ENCODE results near the gene OLAH.

Gene OLAH

DNA sequence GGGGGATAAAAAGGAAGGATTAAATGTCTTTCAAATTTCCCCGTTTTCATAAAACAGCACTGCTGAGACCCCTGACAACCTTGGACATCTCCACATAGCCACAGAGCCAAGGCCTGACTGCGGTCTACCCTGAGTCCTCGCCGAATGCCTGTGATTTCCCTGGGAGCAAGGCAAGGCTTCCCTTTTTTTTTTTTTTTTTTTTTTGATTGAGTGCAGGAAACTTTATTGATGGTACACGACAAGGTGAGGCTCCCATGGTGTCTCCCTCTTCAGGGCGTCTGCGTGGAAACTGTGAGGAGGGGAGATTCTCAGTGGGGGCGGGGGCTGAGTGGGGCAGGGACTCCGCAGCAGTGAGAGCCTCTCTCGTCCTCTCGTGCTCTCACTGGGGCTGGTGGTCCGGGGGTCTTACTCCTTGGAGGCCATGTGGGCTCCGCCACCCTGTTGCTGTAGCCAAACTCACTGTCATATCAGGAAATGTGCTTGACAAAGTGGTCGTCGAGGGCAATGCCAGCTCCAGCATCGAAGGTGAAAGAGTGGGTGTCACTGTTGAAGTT is 49.2 kb downstream of the OLAH start:
- TF ChIP-seq, protein P1, sequence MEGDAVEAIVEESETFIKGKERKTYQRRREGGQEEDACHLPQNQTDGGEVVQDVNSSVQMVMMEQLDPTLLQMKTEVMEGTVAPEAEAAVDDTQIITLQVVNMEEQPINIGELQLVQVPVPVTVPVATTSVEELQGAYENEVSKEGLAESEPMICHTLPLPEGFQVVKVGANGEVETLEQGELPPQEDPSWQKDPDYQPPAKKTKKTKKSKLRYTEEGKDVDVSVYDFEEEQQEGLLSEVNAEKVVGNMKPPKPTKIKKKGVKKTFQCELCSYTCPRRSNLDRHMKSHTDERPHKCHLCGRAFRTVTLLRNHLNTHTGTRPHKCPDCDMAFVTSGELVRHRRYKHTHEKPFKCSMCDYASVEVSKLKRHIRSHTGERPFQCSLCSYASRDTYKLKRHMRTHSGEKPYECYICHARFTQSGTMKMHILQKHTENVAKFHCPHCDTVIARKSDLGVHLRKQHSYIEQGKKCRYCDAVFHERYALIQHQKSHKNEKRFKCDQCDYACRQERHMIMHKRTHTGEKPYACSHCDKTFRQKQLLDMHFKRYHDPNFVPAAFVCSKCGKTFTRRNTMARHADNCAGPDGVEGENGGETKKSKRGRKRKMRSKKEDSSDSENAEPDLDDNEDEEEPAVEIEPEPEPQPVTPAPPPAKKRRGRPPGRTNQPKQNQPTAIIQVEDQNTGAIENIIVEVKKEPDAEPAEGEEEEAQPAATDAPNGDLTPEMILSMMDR (conservative IDR thresholded peaks at IDR 0.05; ENCODE audit: low read depth, low read length) = no peak
- H3K4me3 ChIP-seq (ENCODE audit: low read length) = no peak overlapping the region
- no peak for DNase-seq (ENCODE audit: low read depth)

DNA sequence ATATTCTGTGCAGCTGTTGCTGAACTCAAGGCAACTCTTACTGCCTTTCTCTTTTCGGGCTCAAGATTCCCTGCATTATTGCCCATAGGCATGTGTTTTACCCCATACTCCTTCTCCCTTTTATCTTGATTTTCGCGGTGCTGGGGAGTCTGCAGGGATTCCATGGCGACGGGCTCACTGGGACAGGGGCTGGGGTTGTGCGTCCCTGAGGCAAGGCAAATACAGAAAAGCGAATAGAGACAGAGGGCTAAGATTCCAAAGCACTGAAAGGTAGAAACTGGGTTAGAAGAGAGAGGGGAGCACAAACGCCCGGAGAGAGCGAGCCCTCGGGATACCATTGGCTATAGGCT is 52.9 kb downstream of the OLAH start:
- DNase-seq (ENCODE audit: low read depth) = no peak
- TF ChIP-seq, protein P1 (conservative IDR thresholded peaks at IDR 0.05; ENCODE audit: low read depth, low read length) = no peak
- peak overlapping the region; percentile 90 for H3K4me3 ChIP-seq (ENCODE audit: low read length)

DNA sequence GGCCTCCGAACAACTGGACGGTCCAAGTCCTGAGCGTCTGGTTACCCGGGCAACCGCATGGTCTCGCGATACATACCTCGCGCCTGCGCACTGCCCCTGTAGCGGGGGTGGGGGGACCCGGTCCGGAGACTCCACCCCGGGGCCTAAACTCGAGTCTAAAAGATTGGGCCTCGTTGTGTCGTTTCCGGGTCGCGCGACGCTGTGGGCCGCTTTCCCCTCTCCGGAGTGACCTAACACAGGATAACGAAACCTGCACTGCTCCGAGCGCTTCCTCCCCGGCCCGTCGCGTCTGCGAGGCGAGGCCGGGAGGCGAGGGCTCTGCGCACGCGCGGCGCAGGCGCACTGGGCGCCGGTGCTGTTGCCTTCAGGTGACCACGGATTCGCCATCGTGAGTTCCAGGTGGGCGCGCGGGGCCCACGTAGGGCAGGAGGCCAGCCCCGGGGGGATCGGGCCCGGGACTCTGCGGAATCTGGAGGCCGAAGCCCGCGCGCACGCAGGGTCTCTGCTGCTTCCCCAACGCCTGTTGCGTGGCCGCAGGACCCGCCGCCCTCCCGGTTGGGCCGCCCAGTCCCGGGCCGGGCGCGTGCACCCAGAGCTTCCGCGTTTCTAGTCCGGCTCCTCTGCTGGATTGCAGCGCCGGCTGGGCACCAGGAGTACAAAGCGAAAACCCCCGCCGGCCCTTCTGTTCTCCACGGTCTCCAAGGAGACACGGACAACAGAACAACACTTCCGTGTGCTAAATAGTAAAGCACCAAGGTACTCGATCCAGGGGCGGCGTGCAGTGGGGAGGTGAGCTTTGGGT is 53.5 kb downstream of the OLAH start, which contains the start of gene RPP38:
RPP38 (plus strand) TSS at position 345 of the 802 bp plus-strand sequence. CDS start 5,960 bp downstream, outside the sequence.
- TF ChIP-seq, protein P1 (conservative IDR thresholded peaks at IDR 0.05; ENCODE audit: low read depth, low read length) = peak; percentile 0
- peak within 1 kb of the TSS; percentile 90 for H3K4me3 ChIP-seq (ENCODE audit: low read length)
- DNase-seq (ENCODE audit: low read depth) = peak; percentile 70

DNA sequence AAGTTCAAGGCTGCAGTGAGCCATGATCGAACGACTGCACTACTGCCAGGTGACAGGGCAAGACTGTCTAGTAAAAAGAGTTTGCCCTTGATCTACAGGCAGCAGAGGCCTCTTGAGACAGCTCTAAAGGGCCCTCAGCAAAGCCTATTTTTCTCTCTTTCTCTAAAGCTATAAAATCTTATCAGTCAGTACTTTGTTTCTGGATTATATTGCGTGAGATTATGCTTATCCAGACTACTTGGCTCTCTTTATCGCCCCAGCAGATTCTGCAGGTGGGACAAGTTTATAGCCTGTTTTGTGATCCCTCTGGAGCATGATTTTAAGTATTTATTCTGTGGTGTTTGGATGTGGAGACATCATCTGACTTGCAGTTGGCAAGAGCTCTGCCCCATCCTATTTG is 56.1 kb downstream of the OLAH start:
- no peak overlapping the region for H3K4me3 ChIP-seq (ENCODE audit: low read length)
- DNase-seq (ENCODE audit: low read depth) = no peak
- TF ChIP-seq, protein P1 (conservative IDR thresholded peaks at IDR 0.05; ENCODE audit: low read depth, low read length) = no peak

DNA sequence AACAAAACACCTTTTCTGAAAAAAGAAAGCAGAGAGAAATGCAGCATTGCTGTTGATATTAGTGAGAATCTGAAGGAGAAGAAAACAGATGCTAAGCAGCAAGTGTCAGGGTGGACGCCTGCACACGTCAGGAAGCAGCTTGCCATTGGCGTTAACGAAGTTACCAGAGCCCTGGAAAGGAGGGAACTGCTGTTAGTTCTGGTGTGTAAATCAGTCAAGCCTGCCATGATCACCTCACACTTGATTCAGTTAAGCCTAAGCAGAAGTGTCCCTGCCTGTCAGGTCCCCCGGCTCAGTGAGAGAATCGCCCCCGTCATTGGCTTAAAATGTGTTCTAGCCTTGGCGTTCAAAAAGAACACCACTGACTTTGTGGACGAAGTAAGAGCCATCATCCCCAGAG is 59.8 kb downstream of the OLAH start:
- TF ChIP-seq, protein P1 (conservative IDR thresholded peaks at IDR 0.05; ENCODE audit: low read depth, low read length) = no peak
- DNase-seq (ENCODE audit: low read depth) = no peak
- no peak overlapping the region for H3K4me3 ChIP-seq (ENCODE audit: low read length)

DNA sequence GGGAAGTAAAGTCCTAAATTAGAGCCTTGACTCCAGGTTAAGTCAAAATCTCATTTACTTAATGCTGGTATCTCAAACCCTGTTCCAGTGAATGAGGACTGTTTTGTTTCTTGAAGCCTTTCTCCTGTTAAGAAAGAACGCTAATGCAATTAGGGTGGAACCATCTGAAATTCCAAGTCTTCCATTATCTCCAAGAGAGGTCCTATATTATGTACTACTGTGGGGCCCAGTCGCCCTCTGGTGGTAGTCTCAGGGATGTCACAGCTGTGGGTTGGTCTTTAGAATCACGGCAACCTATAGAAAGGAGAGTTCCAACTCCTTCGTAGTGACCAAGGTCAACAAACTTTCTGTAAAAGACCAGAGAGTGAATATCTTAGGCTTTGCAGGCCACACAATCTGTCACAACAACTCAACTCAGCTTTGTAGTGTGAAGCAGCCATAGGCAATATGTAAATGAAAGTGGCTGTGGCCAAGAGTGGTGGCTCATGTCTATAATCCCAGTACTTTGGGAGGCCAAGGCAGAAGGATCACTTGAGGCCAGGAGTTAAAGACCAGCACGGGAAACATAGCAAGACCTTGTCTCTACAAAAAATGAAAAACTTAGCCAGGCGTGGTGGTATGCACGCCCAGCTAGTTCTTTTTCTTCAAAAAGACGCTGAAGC is 62.7 kb downstream of the OLAH start:
- TF ChIP-seq, protein P1 (conservative IDR thresholded peaks at IDR 0.05; ENCODE audit: low read depth, low read length) = peak; percentile 95
- H3K4me3 ChIP-seq (ENCODE audit: low read length) = no peak overlapping the region
- DNase-seq (ENCODE audit: low read depth) = no peak

Measured in retinal pigment epithelial cell (primary cell).